Trophoblast cell (in vitro differentiated cells and primary cell): ENCODE results near the gene KRT27.
"Not testable (repeated sequence)": the region's sequence is repeated elsewhere in the genome, so short reads cannot be mapped to it uniquely, and the experiment has no call there.

Experiments used
- DNase-seq, 2 donors: peaks; one replicate each; pipeline ENCODE4 v3.0.0-alpha.2; 2016
- H2AFZ ChIP-seq: 2 replicates; pipeline ENCODE4 v1.6.1; 2013; ENCODE audit warnings: low read length, moderate library complexity, mild to moderate bottlenecking; ENCODE audit not compliant: insufficient read depth, poor library complexity
- H2AK5ac ChIP-seq: 2 replicates; pipeline ENCODE4 v1.6.1; 2013; ENCODE audit warnings: mild to moderate bottlenecking, low read length
- H2BK120ac ChIP-seq: 2 replicates; pipeline ENCODE4 v1.6.1; 2013; ENCODE audit warnings: low read length, mild to moderate bottlenecking, moderate library complexity; ENCODE audit not compliant: insufficient read depth, poor library complexity
- H2BK12ac ChIP-seq: 2 replicates; pipeline ENCODE4 v1.6.1; 2013; ENCODE audit warnings: mild to moderate bottlenecking, low read length, moderate library complexity
- H2BK5ac ChIP-seq: 2 replicates; pipeline ENCODE4 v1.6.1; 2013; ENCODE audit warnings: low read length, low read depth, moderate library complexity, mild to moderate bottlenecking; ENCODE audit not compliant: poor library complexity
- H3K14ac ChIP-seq: 2 replicates; pipeline ENCODE4 v1.6.1; 2013; ENCODE audit warnings: mild to moderate bottlenecking, low read length
- H3K18ac ChIP-seq: 2 replicates; pipeline ENCODE4 v1.6.1; 2013; ENCODE audit warnings: mild to moderate bottlenecking, low read length
- H3K23ac ChIP-seq: 2 replicates; pipeline ENCODE4 v1.6.1; 2013; ENCODE audit warnings: low read length
- H3K27ac ChIP-seq: 2 replicates; pipeline ENCODE4 v1.5.1; 2013; ENCODE audit warnings: low read depth, mild to moderate bottlenecking, inconsistent platforms, low read length, moderate library complexity
- H3K27me3 ChIP-seq: 2 replicates; pipeline ENCODE4 v1.6.1; 2013; ENCODE audit warnings: inconsistent platforms, mild to moderate bottlenecking, low read length, moderate library complexity; ENCODE audit not compliant: insufficient read depth
- H3K36me3 ChIP-seq, 2 experiments: 1 replicate in 1 of 2; 2 replicates in 1 of 2; pipeline ENCODE4 v1.6.1; 2013; ENCODE audit warnings: low read length in 2 of 2, mild to moderate bottlenecking in 2 of 2, moderate library complexity in 1 of 2; ENCODE audit not compliant: insufficient read depth in 2 of 2, control insufficient read depth in 1 of 2
- H3K4ac ChIP-seq: 2 replicates; pipeline ENCODE4 v1.6.1; 2013; ENCODE audit warnings: low read depth, mild to moderate bottlenecking, low read length, moderate library complexity
- H3K4me1 ChIP-seq, 2 experiments: 1 replicate in 1 of 2; 2 replicates in 1 of 2; pipeline ENCODE4 v1.6.1; 2013; ENCODE audit warnings: low read length in 2 of 2, mild to moderate bottlenecking in 2 of 2, moderate library complexity in 1 of 2; ENCODE audit not compliant: insufficient read depth in 2 of 2, control insufficient read depth in 1 of 2
- H3K4me2 ChIP-seq: 2 replicates; pipeline ENCODE4 v1.6.1; 2013; ENCODE audit warnings: inconsistent platforms, mild to moderate bottlenecking, low read length, moderate library complexity
- H3K4me3 ChIP-seq: 2 replicates; pipeline ENCODE4 v1.5.1; 2013; ENCODE audit warnings: mild to moderate bottlenecking, low read depth, low read length, inconsistent platforms
- H3K79me1 ChIP-seq: one replicate; pipeline ENCODE4 v1.6.1; 2013; ENCODE audit warnings: low read length
- H3K79me2 ChIP-seq: 2 replicates; pipeline ENCODE4 v1.6.1; 2013; ENCODE audit warnings: low read length, mild to moderate bottlenecking; ENCODE audit not compliant: control insufficient read depth, insufficient read depth, poor library complexity
- H3K9ac ChIP-seq: 2 replicates; pipeline ENCODE4 v1.6.1; 2013; ENCODE audit warnings: mild to moderate bottlenecking, low read length
- H3K9me3 ChIP-seq: 2 replicates; pipeline ENCODE4 v1.6.1; 2013; ENCODE audit warnings: low read depth, mild to moderate bottlenecking, control low read depth, inconsistent platforms, low read length; ENCODE audit not compliant: insufficient read depth
- H4K12ac ChIP-seq: 2 replicates; pipeline ENCODE4 v1.6.1; 2013; ENCODE audit warnings: low read depth, mild to moderate bottlenecking, low read length, moderate library complexity
- H4K8ac ChIP-seq: 2 replicates; pipeline ENCODE4 v1.6.1; 2013; ENCODE audit warnings: low read depth, mild to moderate bottlenecking, low read length, moderate library complexity
- H4K91ac ChIP-seq: one replicate; pipeline ENCODE4 v1.6.1; 2013; ENCODE audit warnings: low read depth, mild to moderate bottlenecking, low read length, moderate library complexity
- WGBS: extraction: QIAGEN DNeasy Blood & Tissue Kit; methylation state at CpG from one replicate; pipeline ENCODE4 v1.1.7; 2013; ENCODE audit warnings: missing lambda C conversion rate; ENCODE audit not compliant: insufficient read length, insufficient coverage; ENCODE audit errors: extremely low coverage; 5-methylcytosine and 5-hydroxymethylcytosine counted together

KRT27 gene

DNA sequence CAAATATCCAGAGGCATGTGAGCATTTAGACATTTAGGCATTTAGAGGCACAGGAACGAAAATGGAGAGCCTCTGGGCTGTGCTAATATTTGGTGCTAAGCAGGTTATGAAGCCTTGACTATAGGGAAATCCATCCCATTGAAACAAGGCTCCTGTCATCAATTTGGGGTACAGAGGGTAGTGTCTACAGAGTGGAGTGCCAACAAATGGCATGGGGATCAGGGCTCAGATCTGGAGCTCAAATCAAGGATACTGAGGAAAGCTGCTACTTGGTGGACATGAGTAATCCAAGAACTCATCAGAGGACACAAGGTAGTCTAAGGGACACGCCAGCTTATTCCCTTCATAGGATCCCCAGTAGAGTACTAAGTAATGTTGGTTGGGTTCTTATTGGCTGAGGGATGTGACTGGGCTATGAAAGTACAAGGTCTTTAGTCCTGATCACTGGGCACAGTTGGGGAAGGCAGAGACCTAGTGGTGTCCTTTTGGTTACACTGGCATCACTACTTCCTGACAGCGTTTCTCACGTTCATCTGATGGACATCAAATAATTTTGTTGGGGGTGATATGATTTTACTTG, 34.8 kb upstream of the KRT27 start:
- no peak overlapping the region for H4K12ac ChIP-seq
- no peak overlapping the region for H3K4me3 ChIP-seq
- no peak overlapping the region for H3K9ac ChIP-seq
- peaks cover 0 to 7% of the 10 kb centered on the region in 2 experiments for H3K36me3 ChIP-seq
- no peak overlapping the region for H2AFZ ChIP-seq
- H3K27me3 ChIP-seq, result no peaks in the 10 kb centered on the region
- WGBS, result no CpG with 5 or more reads among the region's 4 CpGs
- no peak overlapping the region for H3K23ac ChIP-seq
- H3K14ac ChIP-seq, result no peak overlapping the region
- no peak overlapping the region for H2AK5ac ChIP-seq
- no peaks in the 10 kb centered on the region for H3K4me1 ChIP-seq
- no peak overlapping the region for H3K27ac ChIP-seq
- DNase-seq, result no peak
- no peak overlapping the region for H3K4ac ChIP-seq
- H4K91ac ChIP-seq, result no peak overlapping the region
- peaks cover 1% of the 10 kb centered on the region for H3K9me3 ChIP-seq
- no peak overlapping the region for H2BK12ac ChIP-seq
- no peak overlapping the region for H2BK5ac ChIP-seq
- H4K8ac ChIP-seq, result no peak overlapping the region
- H3K79me1 ChIP-seq, result peaks cover 3% of the 10 kb centered on the region
- H3K18ac ChIP-seq, result no peak overlapping the region
- H3K4me2 ChIP-seq, result no peak overlapping the region
- no peak overlapping the region for H2BK120ac ChIP-seq
- peaks cover 2% of the 10 kb centered on the region for H3K79me2 ChIP-seq

GRCh38 chr17:40816569-40816968, 34.2 kb upstream of the KRT27 start:
- H2BK5ac ChIP-seq, result no peak overlapping the region
- H2BK120ac ChIP-seq, result no peak overlapping the region
- H3K27ac ChIP-seq, result no peak overlapping the region

GRCh38 chr17:40815381-40815780, 33.0 kb upstream of the KRT27 start:
- H3K27me3 ChIP-seq, result no peaks in the 10 kb centered on the region
- no peak overlapping the region for H3K4me3 ChIP-seq
- H2BK5ac ChIP-seq, result no peak overlapping the region
- H3K4ac ChIP-seq, result no peak overlapping the region
- no peaks in the 10 kb centered on the region for H3K4me1 ChIP-seq
- WGBS, result no CpG with 5 or more reads among the region's 1 CpG
- no peak overlapping the region for H2AK5ac ChIP-seq
- no peak overlapping the region for H4K91ac ChIP-seq
- no peak for DNase-seq
- no peak overlapping the region for H2BK120ac ChIP-seq
- H3K79me2 ChIP-seq, result peaks cover 2% of the 10 kb centered on the region
- H2BK12ac ChIP-seq, result no peak overlapping the region
- H3K9ac ChIP-seq, result no peak overlapping the region
- peaks cover 1% of the 10 kb centered on the region for H3K9me3 ChIP-seq
- H4K12ac ChIP-seq, result no peak overlapping the region
- H4K8ac ChIP-seq, result no peak overlapping the region
- no peak overlapping the region for H3K23ac ChIP-seq
- no peak overlapping the region for H3K27ac ChIP-seq
- no peak overlapping the region for H3K14ac ChIP-seq
- no peak overlapping the region for H3K4me2 ChIP-seq
- peaks cover 3% of the 10 kb centered on the region for H3K79me1 ChIP-seq
- no peak overlapping the region for H3K18ac ChIP-seq
- H3K36me3 ChIP-seq, result peaks cover 0 to 7% of the 10 kb centered on the region in 2 experiments
- H2AFZ ChIP-seq, result no peak overlapping the region

More at GRCh38 chr17:40816569-40816968, 34.2 kb upstream of the KRT27 start:
- Histone ChIP-seq H3K18ac (no peak overlapping the region), H3K36me3 (peaks cover 0 to 7% of the 10 kb centered on the region in 2 experiments), H3K9ac (no peak overlapping the region), H3K79me1 (peaks cover 3% of the 10 kb centered on the region), H3K4ac (no peak overlapping the region), H3K79me2 (peaks cover 2% of the 10 kb centered on the region), H4K12ac (no peak overlapping the region), H4K8ac (no peak overlapping the region), H3K23ac (no peak overlapping the region), H4K91ac (no peak overlapping the region), H3K14ac (no peak overlapping the region), H3K4me2 (no peak overlapping the region), H2AK5ac (no peak overlapping the region), H3K27me3 (no peaks in the 10 kb centered on the region), H3K4me1 (no peaks in the 10 kb centered on the region), H2AFZ (no peak overlapping the region), H3K4me3 (no peak overlapping the region), H2BK12ac (no peak overlapping the region), H3K9me3 (peaks cover 1% of the 10 kb centered on the region)
- no CpG with 5 or more reads among the region's 3 CpGs for WGBS
- no peak for DNase-seq

GRCh38 chr17:40814657-40815056, 32.3 kb upstream of the KRT27 start:
- not testable (repeated sequence) for H2AFZ ChIP-seq, H3K23ac ChIP-seq, DNase-seq, H2BK120ac ChIP-seq, H3K9me3 ChIP-seq, H3K27ac ChIP-seq, H4K12ac ChIP-seq, H3K79me1 ChIP-seq, H3K4me1 ChIP-seq, H3K18ac ChIP-seq, H3K27me3 ChIP-seq, H4K91ac ChIP-seq, H3K4me3 ChIP-seq, H2AK5ac ChIP-seq, H3K36me3 ChIP-seq, H3K4me2 ChIP-seq, H3K14ac ChIP-seq, H3K79me2 ChIP-seq, H4K8ac ChIP-seq, H3K4ac ChIP-seq, H3K9ac ChIP-seq, H2BK12ac ChIP-seq, H2BK5ac ChIP-seq
- no CpG with 5 or more reads among the region's 3 CpGs for WGBS
